Panc1 (cell line): ENCODE results near the gene ZYG11B. TPM values are rescaled to one million over a fixed set of nuclear protein-coding genes. Genes with fewer than 3 reads are reported as not detected.
"Not testable (repeated sequence)": the region's sequence is repeated elsewhere in the genome, so short reads cannot be mapped to it uniquely, and the experiment has no call there.

Experiments used
- ATAC-seq: fragments of 200-7000 bp; cut with Tn5 transposase; 2 replicates; pipeline ENCODE4 v1.9.1; 2020; ENCODE audit warnings: mild to moderate bottlenecking, moderate library complexity
- BruUV-seq: library from RNA; stranded (reverse); fragments of 400-500 nt; replicated peaks from 2 replicates; lab custom pipeline; 2021; lab: Mats Ljungman, UMichigan
- CTCF ChIA-PET: fragments of 300-600 bp; sonication (Branson Sonifier 250); formaldehyde crosslinking; loops from one replicate; lab custom pipeline; 2022; ENCODE audit warnings: antibody characterized with exemption; lab: Charles Lee
- POLR2A ChIA-PET: fragments of 300-600 bp; sonication (Branson Sonifier 250); formaldehyde crosslinking; loops from one replicate; lab custom pipeline; 2022; ENCODE audit warnings: antibody characterized with exemption; lab: Charles Lee
- DNase-seq: peaks from one replicate; pipeline ENCODE4 v3.0.0-alpha.2; 2010; ENCODE audit warnings: low read depth, low spot score
- H3K27ac ChIP-seq: 2 replicates; pipeline ENCODE4 v1.5.1; 2011; ENCODE audit warnings: mild to moderate bottlenecking, low read length, inconsistent platforms
- H3K27me3 ChIP-seq: fragments of 200-500 bp; sonication (Bioruptor generic); 2 replicates; pipeline ENCODE4 v1.6.0; 2014; ENCODE audit warnings: low read length, inconsistent platforms; ENCODE audit not compliant: control insufficient read depth, insufficient read depth
- H3K36me3 ChIP-seq: fragments of 200-500 bp; sonication (Bioruptor generic); 2 replicates; pipeline ENCODE4 v1.5.1; 2014; ENCODE audit warnings: inconsistent platforms, mild to moderate bottlenecking, low read length, moderate library complexity; ENCODE audit not compliant: control insufficient read depth, insufficient read depth
- H3K4me1 ChIP-seq: 2 replicates; pipeline ENCODE4 v1.5.1; 2011; ENCODE audit warnings: inconsistent platforms, mild to moderate bottlenecking, low read length, moderate library complexity; ENCODE audit not compliant: control insufficient read depth, insufficient read depth
- H3K4me3 ChIP-seq, 2 experiments: 2 replicates each; pipeline ENCODE4 v1.5.1; 2011 to 2012; ENCODE audit warnings: low read depth in 2 of 2, low read length in 2 of 2, mild to moderate bottlenecking in 2 of 2, inconsistent platforms in 1 of 2, moderate library complexity in 1 of 2
- H3K9me3 ChIP-seq: fragments of 200-500 bp; sonication (Bioruptor generic); 2 replicates; pipeline ENCODE4 v1.5.1; 2014; ENCODE audit warnings: low read depth, mild to moderate bottlenecking, inconsistent platforms, low read length, moderate library complexity; ENCODE audit not compliant: control insufficient read depth, insufficient read depth
- POLR2AphosphoS5 ChIP-seq: IDR thresholded peaks from 2 replicates; pipeline ENCODE4 v1.6.1; 2012; ENCODE audit warnings: mild to moderate bottlenecking, low read depth, low read length, moderate library complexity
- SIN3A ChIP-seq: IDR thresholded peaks from 2 replicates; pipeline ENCODE4 v1.6.1; 2012; ENCODE audit warnings: low read depth, mild to moderate bottlenecking, low read length, moderate library complexity, borderline replicate concordance; ENCODE audit not compliant: insufficient read depth
- TCF7L2 ChIP-seq: IDR thresholded peaks from 2 replicates; pipeline ENCODE4 v1.6.1; 2011; ENCODE audit warnings: mild to moderate bottlenecking, low read depth, low read length, inconsistent platforms
- in situ Hi-C: cut with HindIII; loops from 2 replicates; pipeline ENCODE4 v1.10.0; 2016; ENCODE audit warnings: low sequenced_read_pairs, low pct_unique_long_range_greater_than_20kb
- intact Hi-C: fragments of 100-400 bp; cut with micrococcal nuclease; formaldehyde crosslinking; loops from one replicate; pipeline ENCODE4 v1.10.0; 2022; ENCODE audit not compliant: unreplicated experiment
- total RNA-seq: library from RNA; stranded (reverse); gene quantifications from one replicate; pipeline ENCODE4 v1.2.1, GENCODE V29; 2021; ENCODE audit not compliant: unreplicated experiment
- TF ChIP-seq, protein P1 (sequence below): fragments of 450-650 bp; IDR thresholded peaks from 2 replicates; pipeline ENCODE4 v1.5.1; 2017; ENCODE audit warnings: mild to moderate bottlenecking
- TF ChIP-seq, protein P2 (sequence below), 2 experiments: IDR thresholded peaks; 2 replicates each; pipeline ENCODE4 v1.6.1; 2011 to 2012; ENCODE audit warnings: low read depth in 2 of 2, control low read depth in 1 of 2, low read length in 1 of 2, mild to moderate bottlenecking in 1 of 2, moderate library complexity in 1 of 2; ENCODE audit not compliant: insufficient read depth in 1 of 2

The ZYG11B gene
- total RNA-seq, 1 experiment from 2014 or later, result 30.7 TPM

DNA sequence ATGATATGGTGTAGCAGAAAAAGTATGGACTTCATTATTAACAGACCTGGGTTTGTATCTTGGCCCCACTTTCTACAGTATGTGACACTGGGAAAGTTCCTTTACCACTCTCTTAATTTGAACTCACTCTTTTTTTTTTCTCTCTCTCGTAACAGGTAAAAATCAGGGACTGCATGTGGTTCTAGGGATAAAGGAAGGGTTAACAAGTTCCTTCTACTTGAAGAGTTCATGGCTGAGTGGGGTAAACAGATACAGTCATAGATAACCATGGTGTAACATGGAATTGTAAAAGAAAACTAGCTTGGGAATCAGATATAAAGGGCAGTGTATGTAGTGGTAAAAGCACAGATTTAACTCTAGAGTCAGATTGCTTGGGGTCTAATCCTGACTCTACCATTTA, 21.2 kb downstream of the ZYG11B start:
- DNase-seq (no peak), ATAC-seq (no peak)
- no TSS peak for BruUV-seq
- Histone ChIP-seq H3K4me3 (no peak overlapping the region), H3K4me1 (peaks cover 4% of the 10 kb centered on the region; the same call in 1 of the 2 replicates), H3K27ac (no peak overlapping the region), H3K27me3 (no peaks in the 10 kb centered on the region), H3K9me3 (no peaks in the 10 kb centered on the region), H3K36me3 (no peaks in the 10 kb centered on the region)
- in situ Hi-C loops (no loop called here), intact Hi-C loops (no loop called here)
- POLR2A ChIA-PET, result no interaction called here
- CTCF ChIA-PET, result interaction anchor here (0.5 kb wide), 2 partner anchors 10 to 56 kb away, joined by 3 to 9 read pairs; no protein-coding TSS in a partner anchor
- TF ChIP-seq TCF7L2 (no peak), SIN3A (no peak), POLR2AphosphoS5 (no peak)
- TF ChIP-seq, protein P1, sequence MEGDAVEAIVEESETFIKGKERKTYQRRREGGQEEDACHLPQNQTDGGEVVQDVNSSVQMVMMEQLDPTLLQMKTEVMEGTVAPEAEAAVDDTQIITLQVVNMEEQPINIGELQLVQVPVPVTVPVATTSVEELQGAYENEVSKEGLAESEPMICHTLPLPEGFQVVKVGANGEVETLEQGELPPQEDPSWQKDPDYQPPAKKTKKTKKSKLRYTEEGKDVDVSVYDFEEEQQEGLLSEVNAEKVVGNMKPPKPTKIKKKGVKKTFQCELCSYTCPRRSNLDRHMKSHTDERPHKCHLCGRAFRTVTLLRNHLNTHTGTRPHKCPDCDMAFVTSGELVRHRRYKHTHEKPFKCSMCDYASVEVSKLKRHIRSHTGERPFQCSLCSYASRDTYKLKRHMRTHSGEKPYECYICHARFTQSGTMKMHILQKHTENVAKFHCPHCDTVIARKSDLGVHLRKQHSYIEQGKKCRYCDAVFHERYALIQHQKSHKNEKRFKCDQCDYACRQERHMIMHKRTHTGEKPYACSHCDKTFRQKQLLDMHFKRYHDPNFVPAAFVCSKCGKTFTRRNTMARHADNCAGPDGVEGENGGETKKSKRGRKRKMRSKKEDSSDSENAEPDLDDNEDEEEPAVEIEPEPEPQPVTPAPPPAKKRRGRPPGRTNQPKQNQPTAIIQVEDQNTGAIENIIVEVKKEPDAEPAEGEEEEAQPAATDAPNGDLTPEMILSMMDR, result no peak
- TF ChIP-seq, protein P2, sequence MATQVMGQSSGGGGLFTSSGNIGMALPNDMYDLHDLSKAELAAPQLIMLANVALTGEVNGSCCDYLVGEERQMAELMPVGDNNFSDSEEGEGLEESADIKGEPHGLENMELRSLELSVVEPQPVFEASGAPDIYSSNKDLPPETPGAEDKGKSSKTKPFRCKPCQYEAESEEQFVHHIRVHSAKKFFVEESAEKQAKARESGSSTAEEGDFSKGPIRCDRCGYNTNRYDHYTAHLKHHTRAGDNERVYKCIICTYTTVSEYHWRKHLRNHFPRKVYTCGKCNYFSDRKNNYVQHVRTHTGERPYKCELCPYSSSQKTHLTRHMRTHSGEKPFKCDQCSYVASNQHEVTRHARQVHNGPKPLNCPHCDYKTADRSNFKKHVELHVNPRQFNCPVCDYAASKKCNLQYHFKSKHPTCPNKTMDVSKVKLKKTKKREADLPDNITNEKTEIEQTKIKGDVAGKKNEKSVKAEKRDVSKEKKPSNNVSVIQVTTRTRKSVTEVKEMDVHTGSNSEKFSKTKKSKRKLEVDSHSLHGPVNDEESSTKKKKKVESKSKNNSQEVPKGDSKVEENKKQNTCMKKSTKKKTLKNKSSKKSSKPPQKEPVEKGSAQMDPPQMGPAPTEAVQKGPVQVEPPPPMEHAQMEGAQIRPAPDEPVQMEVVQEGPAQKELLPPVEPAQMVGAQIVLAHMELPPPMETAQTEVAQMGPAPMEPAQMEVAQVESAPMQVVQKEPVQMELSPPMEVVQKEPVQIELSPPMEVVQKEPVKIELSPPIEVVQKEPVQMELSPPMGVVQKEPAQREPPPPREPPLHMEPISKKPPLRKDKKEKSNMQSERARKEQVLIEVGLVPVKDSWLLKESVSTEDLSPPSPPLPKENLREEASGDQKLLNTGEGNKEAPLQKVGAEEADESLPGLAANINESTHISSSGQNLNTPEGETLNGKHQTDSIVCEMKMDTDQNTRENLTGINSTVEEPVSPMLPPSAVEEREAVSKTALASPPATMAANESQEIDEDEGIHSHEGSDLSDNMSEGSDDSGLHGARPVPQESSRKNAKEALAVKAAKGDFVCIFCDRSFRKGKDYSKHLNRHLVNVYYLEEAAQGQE (IDR thresholded peaks at IDR 0.05; ENCODE audit: insufficient read depth in 1 of 2, low read depth in 2 of 2, low read length in 1 of 2), result no peak

DNA sequence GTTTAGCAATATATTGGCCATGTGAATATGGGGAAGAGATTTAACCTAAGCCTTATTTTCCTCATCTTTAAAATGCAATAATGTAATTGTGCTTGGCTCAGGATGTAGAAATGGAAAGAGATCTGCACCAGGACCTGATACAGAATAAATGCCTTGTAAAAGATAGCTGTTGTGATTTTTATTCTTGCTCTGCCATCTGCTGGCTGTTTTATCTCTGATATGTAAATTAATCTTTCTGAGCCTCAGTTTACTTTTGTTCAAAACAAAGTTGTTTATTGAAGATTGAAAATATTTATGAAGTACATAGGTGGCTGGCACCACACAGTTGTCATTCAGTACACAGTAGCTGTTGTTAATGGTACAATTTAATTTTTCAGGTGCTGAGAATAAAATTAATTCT, 21.9 kb downstream of the ZYG11B start:
- in situ Hi-C loops, result no loop called here
- H3K4me3 ChIP-seq, result no peak overlapping the region
- ChIA-PET CTCF (interaction anchor here (0.5 kb wide), 1 partner anchor 57 kb away, joined by 9 read pairs; no protein-coding TSS in a partner anchor), POLR2A (no interaction called here)
- H3K27ac ChIP-seq, result no peak overlapping the region
- H3K27me3 ChIP-seq, result no peaks in the 10 kb centered on the region
- TF ChIP-seq SIN3A, result no peak
- TF ChIP-seq TCF7L2, result no peak
- TF ChIP-seq POLR2AphosphoS5, result no peak
- TF ChIP-seq, protein P1, result no peak
- TF ChIP-seq, protein P2 (IDR thresholded peaks at IDR 0.05; ENCODE audit: insufficient read depth in 1 of 2, low read depth in 2 of 2, low read length in 1 of 2), result no peak
- no peaks in the 10 kb centered on the region for H3K36me3 ChIP-seq
- intact Hi-C loops, result loop anchor here (2.0 kb wide), 1 partner anchor 45 kb away; no protein-coding TSS in a partner anchor
- no peaks in the 10 kb centered on the region for H3K9me3 ChIP-seq
- DNase-seq, result no peak
- no peak for ATAC-seq
- BruUV-seq, result no TSS peak
- peaks cover 4% of the 10 kb centered on the region; the same call in 1 of the 2 replicates for H3K4me1 ChIP-seq

DNA sequence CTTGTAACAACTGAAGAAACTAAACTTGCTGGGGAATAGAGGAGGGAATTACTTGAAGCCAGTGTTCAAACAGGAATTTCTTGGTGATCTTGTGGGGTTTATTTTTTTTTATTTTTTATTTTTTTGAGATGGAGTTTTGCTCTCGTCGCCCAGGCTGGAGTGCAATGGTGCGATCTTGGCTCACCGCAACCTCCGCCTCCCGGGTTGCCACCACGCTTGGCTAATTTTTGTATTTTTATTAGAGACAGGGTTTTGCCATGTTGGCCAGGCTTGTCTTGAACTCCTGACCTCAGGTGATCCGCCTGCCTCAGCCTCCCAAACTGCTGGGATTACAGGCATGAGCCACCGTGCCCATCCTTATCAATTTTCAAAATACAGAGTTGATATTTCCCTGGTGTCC, 23.2 kb downstream of the ZYG11B start:
- POLR2A ChIA-PET, H3K9me3 ChIP-seq, CTCF ChIA-PET, DNase-seq, H3K27me3 ChIP-seq, H3K36me3 ChIP-seq, H3K4me1 ChIP-seq, in situ Hi-C loops, ATAC-seq, BruUV-seq, H3K4me3 ChIP-seq, H3K27ac ChIP-seq: not testable (repeated sequence)
- intact Hi-C loops, result loop anchor here (2.0 kb wide), 1 partner anchor 47 kb away; no protein-coding TSS in a partner anchor
